ENCODE measurements around the gene CLASP2. TPM values are rescaled to one million over a fixed set of nuclear protein-coding genes. Genes with fewer than 3 reads are reported as not detected.

Gene CLASP2
- total RNA-seq, 2 donors from 2014 or later, result 34.8 to 47.8 TPM

GRCh38 chr3:33750211-33750548 lies 32.1 kb upstream of the CLASP2 start:
- Histone ChIP-seq H3K36me3 (replicated peaks in 1 of 2; ENCODE audit: insufficient read depth in 1 of 2, low read depth in 2 of 2) (no peaks in the 10 kb centered on the region), H3K27me3 (no peaks in the 10 kb centered on the region), H3K4me1 (no peaks in the 10 kb centered on the region), H3K4me3 (no peak overlapping the region), H3K9me3 (peaks cover 0 to 7% (median 0%) of the 10 kb centered on the region in 3 donors), H3K27ac (no peak overlapping the region)
- WGBS, 2 donors, result 80 to 91% methylated on average over 3 of the region's 3 CpGs
- DNase-seq (no peak), ATAC-seq (no peak)
- intact Hi-C loops (cut with DNase I), result no loop called here
- TF ChIP-seq CTCF (IDR thresholded peaks at IDR 0.05) (no peak), POLR2A (IDR thresholded peaks at IDR 0.05) (no peak)

- Histone ChIP-seq H3K27ac (no peak overlapping the region), H3K4me1 (no peaks in the 10 kb centered on the region), H3K9me3 (peaks cover 0 to 7% (median 0%) of the 10 kb centered on the region in 3 donors), H3K4me3 (no peak overlapping the region), H3K27me3 (no peaks in the 10 kb centered on the region), H3K36me3 (replicated peaks in 1 of 2; ENCODE audit: insufficient read depth in 1 of 2, low read depth in 2 of 2) (no peaks in the 10 kb centered on the region)
- intact Hi-C loops (cut with DNase I), result no loop called here
- TF ChIP-seq POLR2A (IDR thresholded peaks at IDR 0.05), result no peak
- no peak for TF ChIP-seq CTCF (IDR thresholded peaks at IDR 0.05)
- ATAC-seq, result no peak
- DNase-seq, result no peak
- 41 to 47% methylated on average over 2 of the region's 2 CpGs for WGBS, 2 donors
Observed at GRCh38 chr3:33749546-33750210, 31.6 kb upstream of the CLASP2 start.

- ATAC-seq (no peak), DNase-seq (no peak)
- no peak overlapping the region for H3K4me3 ChIP-seq
- no peaks in the 10 kb centered on the region for H3K36me3 ChIP-seq (replicated peaks in 1 of 2; ENCODE audit: insufficient read depth in 1 of 2, low read depth in 2 of 2)
- TF ChIP-seq POLR2A (IDR thresholded peaks at IDR 0.05), result no peak
- no peak for TF ChIP-seq CTCF (IDR thresholded peaks at IDR 0.05)
- H3K9me3 ChIP-seq, result no peaks in the 10 kb centered on the region
- no peaks in the 10 kb centered on the region for H3K4me1 ChIP-seq
- no peak overlapping the region for H3K27ac ChIP-seq
- intact Hi-C loops (cut with DNase I), result no loop called here
- no peaks in the 10 kb centered on the region for H3K27me3 ChIP-seq
- WGBS, 2 donors, result 51 to 71% methylated on average over 7 of the region's 7 CpGs
Observed at GRCh38 chr3:33746416-33747116, 28.5 kb upstream of the CLASP2 start.

GRCh38 chr3:33737146-33737545 lies 19.1 kb upstream of the CLASP2 start:
- WGBS, 2 donors, result 19 to 31% methylated on average over 1 of the region's 1 CpG
- H3K27me3 ChIP-seq, result no peaks in the 10 kb centered on the region
- H3K4me1 ChIP-seq, result no peaks in the 10 kb centered on the region
- H3K4me3 ChIP-seq, result no peak overlapping the region
- no peak overlapping the region for H3K27ac ChIP-seq
- DNase-seq (no peak), ATAC-seq (no peak)
- peaks cover 0 to 3% (median 0%) of the 10 kb centered on the region in 3 donors for H3K9me3 ChIP-seq
- no peaks in the 10 kb centered on the region for H3K36me3 ChIP-seq (replicated peaks in 1 of 2; ENCODE audit: insufficient read depth in 1 of 2, low read depth in 2 of 2)
- intact Hi-C loops (cut with DNase I), result no loop called here
- TF ChIP-seq CTCF (IDR thresholded peaks at IDR 0.05) (no peak), POLR2A (IDR thresholded peaks at IDR 0.05) (no peak)

- Histone ChIP-seq H3K36me3 (replicated peaks in 1 of 2; ENCODE audit: insufficient read depth in 1 of 2, low read depth in 2 of 2) (no peaks in the 10 kb centered on the region), H3K4me1 (no peaks in the 10 kb centered on the region), H3K4me3 (no peak overlapping the region), H3K9me3 (peaks cover 0 to 3% (median 0%) of the 10 kb centered on the region in 3 donors), H3K27me3 (no peaks in the 10 kb centered on the region), H3K27ac (no peak overlapping the region)
- TF ChIP-seq POLR2A (IDR thresholded peaks at IDR 0.05) (no peak), CTCF (IDR thresholded peaks at IDR 0.05) (no peak)
- intact Hi-C loops (cut with DNase I), result no loop called here
- ATAC-seq (no peak), DNase-seq (no peak)
- WGBS, 2 donors, result 87 to 91% methylated on average over 3 of the region's 3 CpGs
Observed at GRCh38 chr3:33732394-33732793, 14.3 kb upstream of the CLASP2 start.

Measured in body of pancreas (tissue), 4 donors.